HG02938 (cell line): Measurements from ENCODE around the gene CISD1.

Experiments used
- ATAC-seq: cut with Tn5 transposase; IDR thresholded peaks from one replicate; pipeline ENCODE4 v1.9.1; 2021; ENCODE audit warnings: mild to moderate bottlenecking, moderate library complexity; ENCODE audit not compliant: unreplicated experiment

Gene CISD1

DNA sequence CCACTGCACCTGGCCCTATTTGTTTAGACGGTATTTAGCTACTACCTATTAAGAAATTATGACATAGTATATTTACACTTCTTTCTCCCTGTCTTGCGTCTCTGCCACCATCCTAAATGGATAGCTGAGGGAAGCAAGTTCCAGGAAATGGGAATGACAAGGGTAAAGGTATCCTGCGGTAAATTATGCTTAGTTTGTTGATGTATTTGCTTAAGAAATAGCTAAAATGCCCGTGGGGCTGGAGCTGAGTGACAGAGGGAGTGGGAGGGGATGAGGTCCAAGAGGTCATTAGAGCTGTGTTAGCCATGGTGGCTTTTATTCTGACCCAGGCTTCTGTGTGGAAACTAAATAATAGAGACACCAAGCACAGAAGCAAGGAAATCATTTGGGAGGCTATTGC is 36.9 kb downstream of the CISD1 start:
- no peak for ATAC-seq

DNA sequence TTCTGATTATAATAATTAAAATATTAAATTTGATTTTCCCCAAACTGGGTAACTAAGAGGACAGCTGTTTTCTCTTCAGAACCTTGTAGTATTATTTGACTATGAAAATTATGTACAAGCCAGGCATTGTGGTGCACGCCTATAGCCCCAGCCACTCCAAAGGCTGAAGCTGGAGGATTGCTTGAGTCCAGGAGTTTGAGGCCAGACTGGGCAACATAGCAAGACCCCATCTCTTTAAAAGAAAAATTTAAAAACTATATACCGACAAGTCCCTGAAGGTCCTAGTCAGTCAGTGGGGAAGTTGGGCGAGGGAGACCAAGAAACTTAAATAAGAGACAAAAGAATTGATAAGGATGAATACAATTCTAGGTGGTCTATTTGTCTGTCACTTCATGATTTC is 38.7 kb downstream of the CISD1 start:
- no peak for ATAC-seq

DNA sequence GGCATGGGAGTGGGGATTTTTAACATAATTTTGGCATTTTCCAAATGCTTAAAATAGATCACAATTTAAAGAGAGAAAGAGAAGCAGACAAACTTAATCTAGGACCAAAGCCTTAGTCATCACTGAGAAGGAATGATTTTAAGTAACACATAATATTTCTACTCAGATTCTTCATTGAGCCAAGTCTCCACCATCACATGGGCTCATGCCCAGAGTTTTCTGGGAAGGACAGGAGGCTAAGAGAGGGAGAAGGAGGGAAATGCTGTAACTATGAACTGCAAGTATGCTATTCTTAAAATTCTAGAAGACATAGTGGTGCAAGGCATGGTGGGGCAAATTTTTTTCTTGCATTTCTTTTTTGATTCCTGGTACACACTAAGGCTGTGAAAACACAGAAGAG is 42.1 kb downstream of the CISD1 start:
- ATAC-seq, result no peak

DNA sequence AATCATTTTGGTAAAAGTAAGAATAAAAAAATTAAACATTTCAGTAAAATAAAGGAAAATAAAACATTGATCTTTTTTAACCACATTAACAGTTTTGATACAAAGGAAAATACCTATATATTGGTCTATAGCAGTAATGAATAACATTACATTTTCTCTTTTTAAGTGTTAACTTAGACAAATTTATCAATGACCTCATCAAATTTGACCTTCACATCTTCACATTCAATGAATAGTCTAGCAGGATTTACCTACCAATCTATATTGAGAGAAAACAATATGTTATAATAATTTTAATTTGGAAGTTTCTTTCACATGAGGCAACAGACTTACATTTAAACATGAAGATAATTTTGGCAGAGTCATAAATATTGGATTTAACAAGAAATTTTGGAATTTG is 47.9 kb downstream of the CISD1 start:
- ATAC-seq, result no peak

DNA sequence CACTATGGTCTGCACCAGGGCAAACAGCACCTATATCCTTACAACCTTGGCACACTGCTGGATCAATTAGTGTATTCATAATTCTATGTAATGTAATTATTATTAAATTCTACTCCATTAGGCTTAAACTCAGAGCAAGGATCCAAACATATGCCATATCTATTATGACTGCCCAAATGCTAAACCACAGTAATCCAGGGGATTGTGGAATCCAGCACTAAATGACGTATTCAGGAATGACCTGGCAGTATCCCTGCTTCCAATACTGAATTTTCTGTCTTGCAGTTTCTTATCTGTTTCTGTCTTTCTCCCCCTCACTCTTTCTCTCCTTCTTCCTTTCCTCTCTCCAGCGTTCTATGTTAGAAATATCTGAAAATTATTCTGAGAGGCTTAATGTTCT is 49.4 kb downstream of the CISD1 start:
- no peak for ATAC-seq

DNA sequence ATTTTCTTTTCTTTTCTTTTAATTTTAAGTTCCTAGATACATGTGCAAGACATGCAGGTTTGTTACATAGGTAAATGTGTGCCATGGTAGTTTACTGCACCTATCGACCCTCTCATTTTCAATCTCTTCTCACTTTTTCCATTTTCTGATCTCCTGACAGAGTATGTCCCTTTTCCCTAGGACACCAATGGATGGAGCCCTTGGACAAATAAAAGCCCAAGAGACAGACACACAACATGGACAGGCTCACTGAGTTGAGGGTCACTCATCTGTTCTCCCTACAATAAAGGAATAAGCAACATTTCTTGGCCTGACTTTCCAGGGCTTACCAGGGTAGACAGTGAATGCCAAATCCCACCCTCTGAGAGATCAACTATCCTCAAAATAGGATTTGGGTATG is 50.6 kb downstream of the CISD1 start:
- no peak for ATAC-seq

DNA sequence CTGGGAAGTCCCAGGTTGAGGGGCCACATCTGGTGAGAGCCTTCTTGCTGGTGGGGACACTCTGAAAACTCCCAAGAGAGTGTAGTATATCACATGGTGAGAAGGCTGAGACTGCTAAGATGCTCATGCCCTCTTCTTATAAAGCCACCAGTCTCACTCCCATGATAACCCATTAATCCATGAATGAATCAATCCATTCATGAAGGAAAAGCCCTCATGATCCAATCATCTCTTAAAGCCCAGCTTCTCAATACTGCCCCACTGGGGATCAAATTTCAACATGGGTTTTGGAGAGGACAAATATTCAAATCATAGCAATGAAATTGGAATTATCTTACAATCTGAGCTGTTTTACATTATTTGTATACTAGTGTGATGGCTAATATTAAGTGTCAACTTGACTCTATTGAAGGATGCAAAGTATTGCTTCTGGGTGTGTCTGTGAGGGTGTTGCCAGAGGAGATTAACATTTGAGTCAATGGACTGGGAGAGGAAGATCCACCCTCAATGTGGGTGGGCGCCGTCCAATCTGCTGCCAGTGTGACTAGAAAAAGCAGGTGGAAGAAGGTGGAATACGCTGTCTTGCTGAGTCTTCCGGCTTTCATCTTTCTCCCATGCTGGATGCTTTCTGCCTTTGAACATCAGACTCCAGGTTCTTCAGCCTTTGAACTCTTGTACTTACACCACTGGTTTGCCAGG is 51.5 kb downstream of the CISD1 start:
- no peak for ATAC-seq

DNA sequence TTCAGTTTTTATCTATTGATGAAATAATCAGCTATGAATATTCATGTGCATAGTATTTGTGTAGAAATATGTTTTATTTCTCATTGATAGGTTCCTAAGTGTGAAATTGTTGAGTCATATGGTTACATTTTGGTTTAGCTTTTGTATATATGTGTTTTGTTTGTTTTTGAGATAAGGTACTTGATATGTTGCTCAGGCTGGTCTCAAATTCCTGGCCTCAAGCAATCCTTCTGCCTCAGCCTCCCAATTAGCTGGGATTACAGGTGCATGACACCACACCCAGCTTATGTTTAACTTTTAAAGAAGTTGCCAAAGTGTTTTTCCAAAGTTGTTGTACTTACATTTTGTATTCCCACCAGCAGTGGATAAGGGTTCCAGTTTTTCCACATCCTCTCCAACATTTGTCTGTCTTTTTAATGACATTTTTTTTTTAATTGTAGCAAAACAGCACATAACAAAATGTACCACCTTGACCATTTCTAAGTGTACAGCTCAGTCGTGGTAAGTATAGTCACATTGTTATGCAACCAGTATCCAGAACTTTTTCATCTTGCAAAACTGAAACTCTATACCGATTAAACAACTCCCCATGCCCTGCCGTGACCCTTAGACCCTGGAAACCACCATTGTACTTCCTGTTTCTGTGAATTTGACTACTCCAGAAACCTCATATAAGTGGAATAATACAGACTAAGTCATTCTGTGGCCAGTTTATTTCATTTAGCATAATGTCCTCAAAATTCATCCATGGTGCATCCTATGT is 53.3 kb downstream of the CISD1 start:
- ATAC-seq, result peak; percentile 80

DNA sequence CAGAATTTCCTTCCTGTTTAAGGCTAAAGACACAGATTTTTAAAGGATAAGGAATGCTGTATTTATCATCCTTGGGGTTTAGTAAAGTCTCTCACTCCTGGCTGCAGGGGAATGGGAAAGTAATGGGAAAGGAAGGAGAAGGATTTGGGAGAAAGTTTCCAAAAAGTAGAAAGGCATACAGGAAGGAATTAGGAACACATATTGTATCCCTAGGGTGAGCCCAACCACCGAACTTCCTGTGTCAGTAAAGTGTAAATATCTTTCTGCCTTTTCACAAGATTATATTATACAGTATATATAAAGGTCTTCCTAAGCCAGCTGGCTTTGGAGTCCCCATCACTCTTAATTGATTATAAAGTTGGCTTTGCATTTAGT is 53.9 kb downstream of the CISD1 start:
- ATAC-seq, result no peak

DNA sequence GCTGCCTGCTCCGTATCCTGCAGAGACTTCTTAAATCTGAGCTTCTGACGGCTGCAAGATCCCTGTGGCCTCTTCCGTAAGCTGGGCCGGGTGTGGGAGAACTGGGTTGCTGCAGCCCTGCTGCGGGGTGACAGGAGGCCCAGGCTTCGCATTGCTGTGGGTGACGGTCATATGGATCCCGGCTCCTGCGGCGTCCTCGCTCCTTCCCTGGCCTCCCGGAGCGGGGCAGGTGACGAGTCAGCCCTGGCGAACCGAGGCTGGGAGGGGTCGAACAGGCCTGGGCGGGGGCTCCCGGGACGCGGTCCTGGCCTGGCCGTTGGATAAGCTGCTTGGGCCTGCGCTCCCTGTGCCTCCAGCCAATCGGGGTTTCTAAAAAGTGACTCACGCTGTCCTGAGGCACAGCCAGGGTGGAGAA is 58.0 kb downstream of the CISD1 start:
- ATAC-seq, result no peak

DNA sequence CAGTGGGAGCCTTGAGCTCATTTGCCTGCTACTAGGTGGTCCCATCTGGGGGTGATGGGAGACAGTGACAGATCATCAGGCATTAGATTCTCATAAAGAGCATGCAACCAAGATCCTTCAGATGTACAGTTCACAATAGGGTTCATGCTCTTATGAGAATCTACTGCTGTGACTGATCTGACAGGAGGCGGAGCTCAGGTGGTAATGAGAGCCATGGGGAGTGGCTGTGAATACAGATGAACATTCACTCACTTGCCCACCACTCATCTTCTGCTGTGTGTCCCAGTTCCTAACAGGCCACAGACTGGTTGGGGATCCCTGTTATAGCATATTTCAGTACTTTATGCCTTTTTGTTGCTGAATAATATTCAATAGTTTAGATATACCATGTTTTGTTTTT is 59.3 kb downstream of the CISD1 start:
- ATAC-seq, result no peak

DNA sequence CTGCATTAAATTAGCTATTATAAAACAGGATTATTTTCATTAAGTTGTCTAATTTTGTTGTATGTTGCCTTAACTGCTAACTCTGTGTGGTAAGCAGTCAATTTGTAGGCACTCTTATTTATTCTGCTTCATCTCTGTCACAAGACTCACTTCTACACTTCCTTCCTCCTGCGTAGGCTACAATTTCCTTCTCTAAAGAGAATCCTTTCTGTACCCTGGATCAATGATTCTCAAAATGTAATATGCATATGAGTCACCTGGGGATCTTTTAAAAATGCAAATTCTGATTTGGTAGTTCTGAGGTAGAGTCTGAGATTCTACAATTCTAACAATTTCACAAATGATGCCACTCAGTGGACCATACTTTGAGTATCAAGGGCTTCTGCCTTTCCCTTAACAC is 61.5 kb downstream of the CISD1 start:
- no peak for ATAC-seq

DNA sequence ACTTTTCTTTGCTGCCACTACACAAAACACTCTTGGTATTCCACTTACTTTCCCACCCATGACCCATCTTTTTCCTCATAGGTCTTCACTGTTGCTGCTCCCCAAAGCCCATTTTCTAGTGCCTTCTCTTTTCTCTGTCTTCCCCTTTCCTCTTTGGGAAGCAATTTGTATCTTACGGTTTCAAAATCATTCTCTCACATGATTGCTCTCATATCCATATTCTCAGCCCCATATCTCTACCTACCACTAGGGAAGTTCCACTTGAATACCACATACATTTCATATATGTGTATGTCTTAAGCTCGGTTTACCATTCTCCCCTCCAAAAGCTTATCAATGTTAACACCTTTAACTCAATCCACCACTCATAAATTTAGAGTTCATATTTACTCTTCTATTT is 62.7 kb downstream of the CISD1 start:
- ATAC-seq, result no peak

DNA sequence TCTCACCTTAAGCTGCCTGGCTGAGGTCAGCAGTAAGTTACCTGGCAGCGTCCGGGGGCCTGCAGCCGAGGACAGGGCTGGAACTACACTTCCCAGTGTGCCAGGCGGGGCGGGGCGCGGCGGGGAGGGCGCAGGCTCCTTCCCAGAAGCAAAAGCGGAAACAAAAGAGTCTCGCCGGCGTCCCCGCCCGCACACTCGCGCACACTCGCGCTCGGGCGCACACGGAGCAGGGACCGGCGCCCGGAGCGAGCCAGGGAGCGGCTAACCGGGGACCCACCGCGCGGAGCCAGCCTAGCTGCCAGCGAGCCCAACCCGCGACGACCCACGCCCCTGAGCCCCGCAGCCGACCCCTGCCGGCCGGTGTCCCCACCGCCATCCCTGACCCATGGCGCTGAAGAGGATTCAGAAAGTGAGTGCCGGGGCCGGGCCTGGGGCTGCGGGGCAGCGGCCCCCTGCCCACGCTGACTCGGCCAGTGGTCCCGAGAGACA is 65.9 kb downstream of the CISD1 start, which contains the start of gene UBE2D1:
Gene UBE2D1, plus strand, starts transcription at position 190 of the 489 bp plus-strand sequence. Its CDS starts 196 bp downstream, at position 386.
- ATAC-seq, result peak; percentile 93

DNA sequence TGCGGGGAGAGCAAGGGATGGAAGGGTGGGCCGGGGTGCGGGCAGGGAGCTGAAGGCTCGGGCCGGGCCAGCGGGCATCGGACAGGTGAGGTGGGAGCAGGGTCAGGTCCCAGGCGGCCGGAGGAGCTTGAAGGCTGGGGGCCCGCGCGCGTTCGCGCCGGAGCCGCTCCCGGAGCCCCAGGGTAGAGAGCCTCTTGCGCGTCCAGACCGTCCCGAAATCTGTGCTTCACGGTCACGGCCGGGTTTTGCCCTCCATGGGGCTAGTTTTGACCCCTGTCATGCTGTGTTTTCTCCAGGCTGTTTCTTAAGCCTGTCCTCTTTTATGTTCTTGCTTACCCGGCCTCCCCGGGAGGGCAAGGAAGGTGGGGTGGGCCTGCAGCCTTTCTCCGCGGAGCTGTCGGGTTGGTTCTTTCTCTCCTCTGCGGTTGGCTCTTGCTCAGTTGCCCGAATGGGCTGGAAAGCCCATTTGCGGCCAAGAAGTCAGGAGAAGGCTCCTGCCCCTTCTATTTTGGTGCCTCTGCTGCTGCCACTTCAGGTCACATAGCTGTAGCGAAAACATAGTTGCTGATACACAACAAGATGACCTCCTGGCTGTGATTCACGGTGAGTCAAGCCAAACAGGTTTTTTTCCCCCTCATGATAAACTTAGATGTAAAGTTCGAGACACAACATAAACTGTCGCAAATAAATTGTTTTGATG is 66.5 kb downstream of the CISD1 start:
- peak; percentile 46 for ATAC-seq

DNA sequence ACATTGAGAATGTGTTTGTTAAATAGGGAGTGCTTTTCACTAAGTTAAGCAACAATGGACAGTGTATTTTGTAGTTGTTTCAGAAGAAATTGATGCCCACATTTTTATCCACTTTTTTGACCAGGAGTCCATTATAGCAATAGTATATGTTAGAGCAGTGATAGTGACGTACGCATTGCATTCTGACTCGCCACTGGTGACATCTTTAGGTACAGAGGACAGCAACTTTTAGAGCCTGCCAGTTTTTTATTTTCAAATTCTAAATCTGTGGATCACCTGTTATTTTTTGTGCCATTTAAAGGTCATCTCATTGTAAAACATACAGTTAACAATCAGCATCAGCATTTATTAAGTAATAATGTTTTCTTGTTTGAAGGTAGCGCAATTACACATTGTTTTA is 67.3 kb downstream of the CISD1 start:
- ATAC-seq, result no peak
